Measurements from ENCODE around the gene MLH3. TPM values are rescaled to one million over a fixed set of nuclear protein-coding genes. Genes with fewer than 3 reads are reported as not detected.

Gene MLH3
- total and polyA plus RNA-seq, 2 donors (not counting 3 experiments of a cell fraction or from before 2014, with no cell fraction given): 4.8 to 16.5 TPM

- FAIRE-seq: no peak
- dilution Hi-C loops (cut with MboI; ENCODE audit: extremely low pct_ligation_motif_present, low sequenced_read_pairs) (no loop called here), intact Hi-C loops (cut with micrococcal nuclease) (no loop called here)
- Histone ChIP-seq H2AFZ (ENCODE audit: low read depth, low read length) (no peak overlapping the region), H3K79me2 (ENCODE audit: control insufficient read depth, insufficient read depth, low read length) (no peaks in the 10 kb centered on the region), H3K9me1 (replicated peaks; ENCODE audit: control insufficient read depth, extremely low read depth, insufficient read depth, low read length) (no peaks in the 10 kb centered on the region), H3K4me3 (replicated peaks in 1 of 3; ENCODE audit: insufficient read depth in 1 of 3, low read depth in 1 of 3, low read length in 3 of 3) (no peak overlapping the region), H3K4me2 (ENCODE audit: insufficient read depth, low read length) (no peak overlapping the region), H3K9me3 (replicated peaks; ENCODE audit: control insufficient read depth, insufficient read depth, low read length) (no peaks in the 10 kb centered on the region), H3K27ac (ENCODE audit: insufficient read depth, low read depth, low read length) (no peak overlapping the region), H3K9ac (replicated peaks; ENCODE audit: extremely low read depth, insufficient read depth, low read length) (no peak overlapping the region), H4K20me1 (replicated peaks; ENCODE audit: control insufficient read depth, extremely low read depth, insufficient read depth, low read length) (no peaks in the 10 kb centered on the region), H3K27me3 (ENCODE audit: control insufficient read depth in 2 of 2, insufficient read depth in 2 of 2, low read length in 2 of 2) (no peaks in the 10 kb centered on the region), H3K36me3 (ENCODE audit: control insufficient read depth in 2 of 2, extremely low read depth in 1 of 2, insufficient read depth in 2 of 2, low read length in 2 of 2) (no peaks in the 10 kb centered on the region), H3K4me1 (ENCODE audit: control insufficient read depth, extremely low read depth, insufficient read depth, low read length) (peaks cover 30% of the 10 kb centered on the region)
- ChIA-PET POLR2A (interaction anchor here (1.0 kb wide), 1 partner anchor 20 kb away, joined by 4 read pairs; the partner anchor contains the start of gene PGF), CTCF (interaction anchor here (0.7 to 3.4 kb wide), 4 partner anchors 8 to 20 kb away, joined by 3 to 15 read pairs (median 4); partner anchors contain the start of gene PGF)
- no TSS peak for BruUV-seq (replicated peaks)
- no peak for DNase-seq (ENCODE audit: low read depth, low spot score)
- TF ChIP-seq EZH2 (IDR thresholded peaks at IDR 0.05; ENCODE audit: borderline replicate concordance, low read depth, low read length, severe bottlenecking) (no peak), JUN (IDR thresholded peaks at IDR 0.05; ENCODE audit: borderline replicate concordance, insufficient read depth, insufficient read length, low read depth) (no peak), POLR2A (IDR thresholded peaks at IDR 0.05; ENCODE audit: low read depth, low read length) (no peak), MYC (IDR thresholded peaks at IDR 0.05; ENCODE audit: low read depth, low read length) (no peak), FOS (IDR thresholded peaks at IDR 0.05; ENCODE audit: borderline replicate concordance, insufficient read depth, low read length) (no peak), GATA2 (IDR thresholded peaks at IDR 0.05; ENCODE audit: insufficient read depth, insufficient read length, low read depth, low read length) (no peak)
- TF ChIP-seq, protein P1, sequence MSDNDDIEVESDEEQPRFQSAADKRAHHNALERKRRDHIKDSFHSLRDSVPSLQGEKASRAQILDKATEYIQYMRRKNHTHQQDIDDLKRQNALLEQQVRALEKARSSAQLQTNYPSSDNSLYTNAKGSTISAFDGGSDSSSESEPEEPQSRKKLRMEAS (IDR thresholded peaks at IDR 0.05; ENCODE audit: insufficient read depth, insufficient read length): no peak
Measured at GRCh38 chr14:74975059-74975810, 76.0 kb downstream of the MLH3 start.

Data from endothelial cell of umbilical vein (primary cell).